Esophagus (tissue), 2 donors: ENCODE data around the gene MAFG. TPM values are rescaled to one million over a fixed set of nuclear protein-coding genes. Genes with fewer than 3 reads are reported as not detected.
"Not testable (repeated sequence)": the region's sequence is repeated elsewhere in the genome, so short reads cannot be mapped to it uniquely, and the experiment has no call there.

Experiments used
- H3K27ac ChIP-seq, 2 donors: one replicate each; pipeline ENCODE4 v1.5.1; 2013; ENCODE audit warnings: low read depth in 2 of 2, mild to moderate bottlenecking in 2 of 2, inconsistent platforms in 1 of 2, low read length in 1 of 2, moderate library complexity in 1 of 2
- H3K27me3 ChIP-seq, 2 donors: one replicate each; pipeline ENCODE4 v1.6.1; 2013; ENCODE audit warnings: low read length in 2 of 2, control low read depth in 1 of 2, mild to moderate bottlenecking in 1 of 2; ENCODE audit not compliant: insufficient read depth in 2 of 2, control insufficient read depth in 1 of 2
- H3K36me3 ChIP-seq, 2 donors: one replicate each; pipeline ENCODE4 v1.6.1; 2013; ENCODE audit warnings: low read length in 1 of 2; ENCODE audit not compliant: control insufficient read depth in 2 of 2, insufficient read depth in 2 of 2
- H3K4me1 ChIP-seq, 2 donors: one replicate each; pipeline ENCODE4 v1.6.1; 2013; ENCODE audit warnings: low read length in 1 of 2; ENCODE audit not compliant: control insufficient read depth in 2 of 2, insufficient read depth in 2 of 2
- H3K4me3 ChIP-seq, 2 donors: one replicate each; pipeline ENCODE4 v1.5.1; 2013; ENCODE audit warnings: low read length in 2 of 2, mild to moderate bottlenecking in 2 of 2, low read depth in 1 of 2, moderate library complexity in 1 of 2
- H3K9me3 ChIP-seq, 2 donors: one replicate each; pipeline ENCODE4 v1.6.1; 2013; ENCODE audit warnings: mild to moderate bottlenecking in 2 of 2, low read depth in 1 of 2, low read length in 1 of 2, moderate library complexity in 1 of 2; ENCODE audit not compliant: control insufficient read depth in 2 of 2, insufficient read depth in 1 of 2
- WGBS, 2 donors: extraction: QIAGEN DNeasy Blood & Tissue Kit; methylation state at CpG; one replicate each; pipeline ENCODE4 v1.1.7; 2013; 5-methylcytosine and 5-hydroxymethylcytosine counted together
- polyA plus RNA-seq, 2 donors: library from polyadenylated mRNA; stranded (reverse); fragments of 200-250 nt; gene quantifications; one replicate each; pipeline ENCODE4 v1.2.3, GENCODE V29; 2013
- donor health status: healthy with polysubstance abuse.
- donor health status: Bipolar disorder and iron deficiency.

Gene MAFG
- polyA plus RNA-seq, 2 donors: 10.3 to 11.9 TPM

DNA sequence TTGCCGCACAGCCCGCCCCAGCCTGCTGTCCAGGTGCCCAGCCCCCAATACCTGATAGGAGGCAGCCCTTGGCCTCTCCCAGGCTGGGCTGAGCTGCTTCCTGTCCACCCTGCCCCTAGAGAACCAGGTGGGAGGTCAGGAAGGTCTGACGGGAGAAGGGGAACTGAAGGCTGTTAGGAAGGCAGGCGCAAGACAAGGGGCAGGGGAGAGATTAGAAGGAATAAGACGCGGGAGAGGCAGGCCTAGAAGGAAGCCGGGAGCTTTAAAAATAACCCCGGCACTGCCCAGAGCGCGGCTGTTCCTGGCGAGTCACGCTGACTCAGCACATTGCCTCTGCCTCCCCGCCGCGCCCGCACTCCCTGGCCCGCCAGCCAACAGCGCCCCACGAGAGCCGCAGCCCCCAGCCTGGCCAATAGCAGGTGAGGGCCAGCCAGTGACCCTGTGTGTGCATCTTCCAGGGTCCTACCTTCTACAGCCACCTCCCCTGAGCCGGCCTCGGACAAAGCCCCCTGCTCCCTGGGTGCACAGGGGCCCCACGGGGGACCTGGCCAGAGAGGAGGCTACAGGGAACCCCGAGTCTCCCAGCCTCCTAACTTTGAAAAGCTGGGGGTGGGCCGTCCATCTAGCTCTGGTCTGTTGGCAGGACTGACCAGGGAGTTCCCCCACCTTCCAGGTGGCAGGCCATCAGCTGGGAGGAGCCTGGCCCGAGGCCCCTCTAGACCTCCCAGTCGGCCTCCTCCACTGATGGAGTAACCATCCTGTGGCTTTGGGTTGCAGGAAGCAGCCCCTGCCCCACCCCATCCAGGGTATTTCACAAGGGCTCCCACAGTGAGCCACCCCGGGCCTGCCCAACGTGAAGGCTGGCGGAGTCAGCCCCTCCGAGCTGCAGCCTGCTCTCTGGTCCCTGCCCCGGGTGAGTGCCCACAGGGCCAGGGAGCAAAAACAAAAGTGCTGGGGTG lies 4.0 kb downstream of the MAFG start:
- 24 to 25% methylated on average over 32 of the region's 32 CpGs for WGBS, 2 donors
- Histone ChIP-seq H3K4me1 (peaks cover 25 to 38% of the 10 kb centered on the region in 2 donors), H3K9me3 (no peaks in the 10 kb centered on the region), H3K4me3 (peak overlapping the region; percentile 38 to 42), H3K27me3 (no peaks in the 10 kb centered on the region), H3K36me3 (peaks cover 4 to 17% of the 10 kb centered on the region in 2 donors), H3K27ac (peak overlapping the region; percentile 81 to 90)

- H3K9me3 ChIP-seq: no peaks in the 10 kb centered on the region
- peak overlapping the region; percentile 81 to 90 for H3K27ac ChIP-seq
- no peaks in the 10 kb centered on the region for H3K27me3 ChIP-seq
- peaks cover 4 to 17% of the 10 kb centered on the region in 2 donors for H3K36me3 ChIP-seq
- 89 to 91% methylated on average over 53 to 58 of the region's 58 CpGs for WGBS, 2 donors
- H3K4me3 ChIP-seq: peak overlapping the region; percentile 12 to 38
- peaks cover 25 to 35% of the 10 kb centered on the region in 2 donors for H3K4me1 ChIP-seq
These were observed 4.8 kb downstream of the MAFG start for GRCh38 chr17:81922566-81923301.

DNA sequence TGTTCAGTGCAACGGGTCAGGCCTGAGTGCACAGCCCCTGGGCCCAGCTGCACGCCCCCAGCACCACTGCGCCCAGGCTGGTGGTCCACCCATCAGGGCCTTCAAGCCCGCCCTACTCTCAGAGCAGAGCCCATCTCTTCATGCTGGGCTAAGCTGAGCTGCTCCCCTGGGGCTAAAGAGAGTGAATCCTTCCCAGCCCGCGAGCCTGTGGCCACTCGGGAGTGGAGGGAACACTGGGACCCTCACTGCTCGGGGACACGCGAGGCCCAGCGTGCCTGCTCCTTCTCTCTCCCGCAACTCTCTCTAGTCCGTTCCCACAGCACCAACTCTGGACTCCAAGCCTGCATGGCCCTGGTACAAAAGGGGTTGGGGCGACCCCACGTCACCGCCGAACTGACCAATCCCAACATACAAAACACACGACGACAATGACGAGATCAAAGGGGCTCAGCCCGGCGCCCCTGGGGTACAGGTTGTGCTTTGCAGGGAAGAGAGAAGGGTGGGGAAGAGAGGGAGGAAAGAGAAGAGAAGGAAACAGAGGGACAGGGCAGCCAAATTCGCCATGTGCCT lies 5.5 kb downstream of the MAFG start:
- H3K4me1 ChIP-seq: peaks cover 25 to 35% of the 10 kb centered on the region in 2 donors
- peaks cover 4 to 17% of the 10 kb centered on the region in 2 donors for H3K36me3 ChIP-seq
- WGBS, 2 donors: 94 to 95% methylated on average over 23 of the region's 23 CpGs
- no peaks in the 10 kb centered on the region for H3K9me3 ChIP-seq
- H3K27ac ChIP-seq: no peak overlapping the region
- no peaks in the 10 kb centered on the region for H3K27me3 ChIP-seq
- no peak overlapping the region for H3K4me3 ChIP-seq

- Histone ChIP-seq H3K9me3 (no peaks in the 10 kb centered on the region), H3K4me1 (peaks cover 25 to 39% of the 10 kb centered on the region in 2 donors), H3K4me3 (no peak overlapping the region), H3K27ac (no peak overlapping the region), H3K27me3 (no peaks in the 10 kb centered on the region), H3K36me3 (peaks cover 4 to 17% of the 10 kb centered on the region in 2 donors)
- 88 to 89% methylated on average over 3 of the region's 3 CpGs for WGBS, 2 donors
These were observed 6.0 kb downstream of the MAFG start for GRCh38 chr17:81921537-81921862.

- Histone ChIP-seq H3K27ac (peak overlapping the region; percentile 27 to 43), H3K4me3 (no peak overlapping the region), H3K4me1 (peaks cover 26 to 33% of the 10 kb centered on the region in 2 donors), H3K27me3 (no peaks in the 10 kb centered on the region), H3K36me3 (peaks cover 4 to 19% of the 10 kb centered on the region in 2 donors), H3K9me3 (no peaks in the 10 kb centered on the region)
- WGBS, 2 donors: 85 to 89% methylated on average over 33 of the region's 33 CpGs
These were observed 6.7 kb downstream of the MAFG start for GRCh38 chr17:81920612-81921536.

- H3K4me1 ChIP-seq: peaks cover 17 to 32% of the 10 kb centered on the region in 2 donors
- H3K9me3 ChIP-seq: no peaks in the 10 kb centered on the region
- H3K27me3 ChIP-seq: no peaks in the 10 kb centered on the region
- peaks cover 4 to 38% of the 10 kb centered on the region in 2 donors for H3K36me3 ChIP-seq
- WGBS, 2 donors: 65 to 74% methylated on average over 15 of the region's 15 CpGs
- no peak overlapping the region for H3K4me3 ChIP-seq
- H3K27ac ChIP-seq: peak overlapping the region; percentile 90 to 95
These were observed 8.5 kb downstream of the MAFG start for GRCh38 chr17:81918832-81919545.

GRCh38 chr17:81918333-81918669 lies 9.2 kb downstream of the MAFG start:
- H3K27ac ChIP-seq: peak overlapping the region; percentile 90 to 95
- peaks cover 16 to 29% of the 10 kb centered on the region in 2 donors for H3K4me1 ChIP-seq
- H3K36me3 ChIP-seq: peaks cover 4 to 45% of the 10 kb centered on the region in 2 donors
- H3K27me3 ChIP-seq, H3K9me3 ChIP-seq: not testable (repeated sequence)
- H3K4me3 ChIP-seq: peak overlapping the region in 1 of 2 donors; percentile 83
- 33% methylated on average over 9 of the region's 9 CpGs for WGBS, 2 donors

- Histone ChIP-seq H3K27me3 (no peaks in the 10 kb centered on the region), H3K27ac (peak within 1 kb of the TSS; percentile 90 to 95), H3K36me3 (peaks cover 4 to 46% of the 10 kb centered on the region in 2 donors), H3K4me3 (peak within 1 kb of the TSS; percentile 82 to 83), H3K9me3 (no peaks in the 10 kb centered on the region), H3K4me1 (peaks cover 12 to 27% of the 10 kb centered on the region in 2 donors)
- 0 to 1% methylated on average over 68 to 94 of the region's 94 CpGs for WGBS, 2 donors
These were observed 9.8 kb downstream of the MAFG start, which contains the start of gene SIRT7 for GRCh38 chr17:81917565-81918332. Gene SIRT7, minus strand, starts transcription at chr17:81918176. Its CDS starts 45 bp downstream, at chr17:81918131.
